Measurements from ENCODE around the gene MYBBP1A.
A peak's percentile ranks its signal among the peaks of the same experiment; 100 is the strongest.
"Not testable (repeated sequence)": the region's sequence is repeated elsewhere in the genome, so short reads cannot be mapped to it uniquely, and the experiment has no call there.

MYBBP1A gene, protein sequence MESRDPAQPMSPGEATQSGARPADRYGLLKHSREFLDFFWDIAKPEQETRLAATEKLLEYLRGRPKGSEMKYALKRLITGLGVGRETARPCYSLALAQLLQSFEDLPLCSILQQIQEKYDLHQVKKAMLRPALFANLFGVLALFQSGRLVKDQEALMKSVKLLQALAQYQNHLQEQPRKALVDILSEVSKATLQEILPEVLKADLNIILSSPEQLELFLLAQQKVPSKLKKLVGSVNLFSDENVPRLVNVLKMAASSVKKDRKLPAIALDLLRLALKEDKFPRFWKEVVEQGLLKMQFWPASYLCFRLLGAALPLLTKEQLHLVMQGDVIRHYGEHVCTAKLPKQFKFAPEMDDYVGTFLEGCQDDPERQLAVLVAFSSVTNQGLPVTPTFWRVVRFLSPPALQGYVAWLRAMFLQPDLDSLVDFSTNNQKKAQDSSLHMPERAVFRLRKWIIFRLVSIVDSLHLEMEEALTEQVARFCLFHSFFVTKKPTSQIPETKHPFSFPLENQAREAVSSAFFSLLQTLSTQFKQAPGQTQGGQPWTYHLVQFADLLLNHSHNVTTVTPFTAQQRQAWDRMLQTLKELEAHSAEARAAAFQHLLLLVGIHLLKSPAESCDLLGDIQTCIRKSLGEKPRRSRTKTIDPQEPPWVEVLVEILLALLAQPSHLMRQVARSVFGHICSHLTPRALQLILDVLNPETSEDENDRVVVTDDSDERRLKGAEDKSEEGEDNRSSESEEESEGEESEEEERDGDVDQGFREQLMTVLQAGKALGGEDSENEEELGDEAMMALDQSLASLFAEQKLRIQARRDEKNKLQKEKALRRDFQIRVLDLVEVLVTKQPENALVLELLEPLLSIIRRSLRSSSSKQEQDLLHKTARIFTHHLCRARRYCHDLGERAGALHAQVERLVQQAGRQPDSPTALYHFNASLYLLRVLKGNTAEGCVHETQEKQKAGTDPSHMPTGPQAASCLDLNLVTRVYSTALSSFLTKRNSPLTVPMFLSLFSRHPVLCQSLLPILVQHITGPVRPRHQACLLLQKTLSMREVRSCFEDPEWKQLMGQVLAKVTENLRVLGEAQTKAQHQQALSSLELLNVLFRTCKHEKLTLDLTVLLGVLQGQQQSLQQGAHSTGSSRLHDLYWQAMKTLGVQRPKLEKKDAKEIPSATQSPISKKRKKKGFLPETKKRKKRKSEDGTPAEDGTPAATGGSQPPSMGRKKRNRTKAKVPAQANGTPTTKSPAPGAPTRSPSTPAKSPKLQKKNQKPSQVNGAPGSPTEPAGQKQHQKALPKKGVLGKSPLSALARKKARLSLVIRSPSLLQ (N-terminal part only)

DNA sequence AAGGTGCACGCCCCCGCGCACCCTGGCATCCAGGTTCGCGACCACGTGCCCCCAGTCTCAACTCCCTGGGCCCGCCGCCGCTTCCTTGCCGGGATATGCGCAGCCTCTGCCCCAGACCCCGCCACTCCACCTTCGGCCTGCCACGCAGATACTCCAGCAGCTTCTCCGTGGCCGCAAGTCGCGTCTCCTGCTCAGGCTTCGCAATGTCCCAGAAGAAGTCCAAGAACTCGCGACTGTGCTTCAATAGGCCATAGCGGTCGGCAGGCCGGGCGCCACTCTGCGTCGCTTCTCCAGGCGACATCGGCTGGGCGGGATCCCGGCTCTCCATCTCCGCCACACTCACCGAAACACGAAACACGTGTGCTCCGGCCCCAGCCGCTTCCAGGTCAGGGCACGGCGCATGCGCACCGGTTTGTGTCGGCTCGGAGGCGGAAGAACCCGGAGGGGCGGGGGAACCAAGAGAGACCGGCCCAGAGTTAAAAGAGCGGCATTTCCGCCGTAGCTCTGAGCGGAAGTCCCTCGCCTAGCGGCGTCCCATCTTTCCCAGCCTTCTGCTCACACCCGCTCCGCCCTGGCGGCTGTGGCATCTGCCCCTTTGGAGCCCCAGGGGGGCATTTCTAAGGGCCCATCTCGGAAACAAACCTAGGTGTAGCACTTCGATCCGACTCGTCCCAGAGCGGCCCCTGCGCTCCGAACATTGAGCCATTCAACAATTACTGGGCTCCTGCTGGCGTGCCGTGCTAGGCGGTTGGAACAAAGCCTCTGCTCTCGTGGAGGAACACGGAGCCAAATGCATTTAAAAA is at the start of gene MYBBP1A:
Gene MYBBP1A (minus strand): TSS at position 388 of the 803 bp plus-strand sequence. CDS start 60 bp downstream, at position 328.
- DNase-seq, result peak; percentile 96

GRCh38 chr17:4604736-4605135 is 49.6 kb upstream of the MYBBP1A start:
- DNase-seq, result not testable (repeated sequence)

DNA sequence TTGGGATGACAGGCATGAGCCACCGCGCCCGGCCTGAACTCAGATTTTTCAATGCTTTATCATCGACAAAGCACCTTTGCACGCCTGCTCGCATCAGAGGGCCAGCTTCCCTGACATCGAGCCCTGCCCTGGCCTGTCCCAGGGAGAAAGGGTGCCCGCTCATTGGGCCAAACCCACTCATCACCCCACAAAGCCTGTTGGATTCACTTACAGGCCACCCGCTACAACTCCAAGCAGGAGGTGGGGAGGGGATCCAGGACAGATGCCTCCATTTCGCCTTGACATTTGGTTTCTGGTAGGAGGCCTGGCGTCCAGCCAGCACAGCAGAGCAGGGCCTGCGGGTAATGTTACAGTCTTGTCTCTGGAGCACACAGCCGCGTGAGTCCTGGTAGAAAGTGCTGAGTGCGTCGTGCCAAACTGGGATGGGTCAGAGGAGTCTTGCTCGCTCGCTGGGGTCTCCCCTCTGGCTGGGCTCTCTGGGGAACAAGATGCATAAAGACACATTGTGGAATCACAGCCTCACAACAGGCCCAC is 49.0 kb upstream of the MYBBP1A start:
- no peak for DNase-seq

- no peak for DNase-seq
Measured at GRCh38 chr17:4602041-4602440, 46.9 kb upstream of the MYBBP1A start.

DNA sequence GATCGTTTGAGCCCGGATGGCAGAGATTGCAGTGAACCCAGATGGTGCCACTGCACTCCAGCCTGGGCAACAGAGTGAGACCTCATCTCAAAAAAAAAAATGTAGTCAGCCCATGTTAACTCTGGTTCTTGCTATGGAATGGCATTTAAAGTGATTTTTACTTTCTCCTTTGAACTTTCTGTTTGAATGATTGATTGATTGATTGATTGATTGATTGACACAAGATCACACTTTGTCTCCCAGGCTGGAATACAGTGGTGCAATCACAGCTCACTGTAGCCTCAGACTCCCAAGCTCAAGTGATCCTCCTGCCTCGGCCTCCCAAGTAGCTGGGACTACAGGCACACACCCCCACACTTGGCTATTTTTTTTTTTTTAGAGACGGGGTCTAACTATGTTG is 46.1 kb upstream of the MYBBP1A start:
- no peak for DNase-seq

DNA sequence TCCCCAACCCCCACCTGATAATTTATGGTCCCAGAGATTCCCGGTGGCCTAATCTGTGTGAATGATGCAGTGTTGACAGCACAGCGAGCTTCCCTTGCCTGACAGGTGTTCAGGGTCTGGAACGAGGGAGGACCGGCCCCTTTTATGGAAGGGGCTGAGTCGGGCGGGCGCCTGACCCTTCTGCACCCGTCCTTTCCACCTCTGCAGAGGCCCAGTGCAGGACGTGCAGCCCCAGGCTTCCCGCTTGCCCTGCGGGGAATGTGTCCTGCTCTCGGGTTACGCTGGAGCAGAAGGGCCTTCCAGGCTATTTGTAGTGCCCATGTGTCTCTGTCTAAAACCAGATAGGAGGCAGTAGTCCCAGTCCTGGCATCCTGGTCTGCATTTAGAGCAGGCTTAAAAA is 45.4 kb upstream of the MYBBP1A start:
- DNase-seq, result peak; percentile 51

DNA sequence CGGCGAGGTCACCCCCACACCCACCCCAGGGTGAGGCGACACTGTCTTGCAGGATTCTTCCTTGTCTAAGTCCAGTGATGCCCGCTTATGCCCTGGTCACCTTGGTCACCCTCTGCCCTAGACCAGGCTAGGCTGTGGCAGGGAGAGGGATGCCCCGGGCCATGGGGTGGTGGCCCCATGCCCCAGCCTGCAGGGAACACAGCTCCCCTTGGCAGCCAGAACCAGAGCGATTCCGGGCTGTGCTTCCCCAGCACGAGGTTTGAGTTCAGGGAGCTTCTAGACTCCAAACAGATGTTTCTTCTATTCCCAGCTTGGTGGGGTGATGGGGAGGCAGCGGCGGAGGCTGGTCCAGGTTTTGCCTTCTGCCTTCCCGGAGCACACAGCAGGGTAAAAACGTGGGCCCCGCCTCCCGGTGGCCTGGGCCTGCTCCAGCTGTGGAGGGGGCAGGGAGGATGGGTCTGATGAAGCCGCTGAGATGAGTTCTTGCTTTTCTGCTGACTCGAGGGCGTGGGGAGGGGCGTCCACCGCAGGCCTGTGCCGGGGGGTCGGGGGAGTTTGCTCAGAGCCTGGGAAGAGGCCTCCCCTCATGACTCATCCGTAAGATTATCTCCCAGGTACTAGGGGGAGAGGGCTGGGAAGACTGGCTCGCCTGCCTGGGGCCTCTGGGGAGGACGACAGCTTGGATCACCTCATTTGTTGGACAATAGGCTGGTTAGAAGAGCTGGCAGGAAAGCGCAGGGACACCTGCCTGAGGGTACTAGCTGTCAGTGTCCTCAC is 44.5 kb upstream of the MYBBP1A start:
- peak; percentile 64 for DNase-seq

DNA sequence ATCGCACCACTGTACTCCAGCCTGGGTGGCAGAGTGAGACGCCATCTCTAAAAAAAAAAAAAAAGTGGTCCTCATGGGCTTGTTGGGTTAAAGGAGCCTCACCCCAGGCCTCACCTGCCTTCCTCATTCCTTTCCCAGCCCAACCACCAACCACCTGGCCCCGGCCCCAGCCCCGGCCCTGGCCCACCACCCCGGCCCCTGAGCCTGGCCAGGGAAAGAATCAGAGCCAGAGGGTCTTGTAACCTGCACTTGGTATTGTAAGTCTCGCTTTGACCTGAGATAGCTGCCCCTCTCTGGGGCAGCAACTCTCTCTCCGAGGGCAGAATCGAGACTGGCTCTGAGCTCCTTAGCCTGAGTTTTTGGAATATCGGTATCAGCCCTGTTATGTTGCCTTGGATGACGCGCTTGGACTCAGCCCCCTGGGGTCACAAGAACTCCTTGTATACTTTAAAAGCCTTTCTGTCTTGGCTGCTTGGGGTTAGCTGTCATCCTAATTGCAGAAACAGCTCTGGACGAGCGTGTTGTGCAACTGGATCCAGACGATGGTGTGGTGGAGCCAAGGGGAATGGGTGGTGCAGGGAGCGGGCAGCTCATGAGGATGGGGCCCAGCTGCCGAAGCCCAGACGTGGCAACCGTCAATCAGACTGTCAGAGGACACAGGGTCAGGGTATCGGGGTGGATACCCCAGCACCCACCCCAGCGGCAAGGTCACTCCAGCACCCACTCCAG is 43.8 kb upstream of the MYBBP1A start:
- DNase-seq, result peak; percentile 64

DNA sequence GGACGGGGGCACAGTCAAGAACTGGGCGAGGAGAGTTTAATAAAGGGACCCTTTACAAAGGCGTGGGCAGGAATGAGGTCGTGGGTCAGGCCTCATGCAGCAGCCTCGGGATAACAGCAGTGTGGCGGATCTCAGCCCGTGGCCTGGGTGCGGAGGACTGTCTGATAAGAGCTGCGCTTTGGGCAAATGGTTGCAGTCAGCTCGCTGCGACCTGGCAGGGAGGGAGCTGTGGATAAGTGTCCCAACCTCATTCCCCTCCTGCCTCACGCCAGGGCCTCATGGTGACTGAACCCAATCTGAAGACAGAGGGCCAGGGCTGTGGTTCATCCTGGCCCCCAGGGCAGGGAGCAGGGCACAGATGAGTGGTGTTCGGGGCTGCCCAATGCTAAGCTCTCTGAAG is 42.8 kb upstream of the MYBBP1A start:
- DNase-seq, result no peak

DNA sequence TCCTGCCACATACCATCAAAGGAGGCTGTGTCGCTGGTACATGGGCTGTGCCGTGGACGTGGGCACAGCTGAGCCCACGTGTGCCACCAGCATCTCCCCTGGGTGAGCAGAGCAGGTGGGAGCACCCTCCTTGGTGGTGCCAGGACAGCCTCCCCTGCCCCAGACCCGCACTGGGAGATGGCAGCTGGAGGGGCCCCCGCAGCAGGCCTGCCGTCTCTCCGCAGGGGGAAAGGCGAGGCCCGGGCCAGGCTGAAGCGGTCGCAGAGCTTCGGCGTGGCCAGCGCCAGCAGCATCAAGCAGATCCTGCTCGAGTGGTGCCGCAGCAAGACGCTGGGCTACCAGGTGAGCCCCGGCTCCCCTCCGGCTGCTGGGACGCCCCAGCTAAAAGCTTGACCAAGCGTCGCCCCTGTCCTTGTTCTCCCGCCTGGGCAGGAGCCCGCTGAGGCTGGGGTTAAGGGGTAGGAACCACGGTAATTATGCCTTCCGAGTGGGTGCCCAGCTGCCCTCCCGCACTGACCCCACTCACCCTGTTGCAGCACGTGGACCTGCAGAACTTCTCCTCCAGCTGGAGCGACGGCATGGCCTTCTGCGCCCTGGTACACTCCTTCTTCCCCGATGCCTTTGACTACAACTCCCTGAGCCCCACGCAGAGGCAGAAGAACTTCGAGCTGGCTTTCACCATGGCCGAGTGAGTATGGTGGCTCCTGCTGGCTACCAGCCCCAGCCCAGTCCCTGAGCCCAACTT is 41.6 kb upstream of the MYBBP1A start:
- no peak for DNase-seq

DNA sequence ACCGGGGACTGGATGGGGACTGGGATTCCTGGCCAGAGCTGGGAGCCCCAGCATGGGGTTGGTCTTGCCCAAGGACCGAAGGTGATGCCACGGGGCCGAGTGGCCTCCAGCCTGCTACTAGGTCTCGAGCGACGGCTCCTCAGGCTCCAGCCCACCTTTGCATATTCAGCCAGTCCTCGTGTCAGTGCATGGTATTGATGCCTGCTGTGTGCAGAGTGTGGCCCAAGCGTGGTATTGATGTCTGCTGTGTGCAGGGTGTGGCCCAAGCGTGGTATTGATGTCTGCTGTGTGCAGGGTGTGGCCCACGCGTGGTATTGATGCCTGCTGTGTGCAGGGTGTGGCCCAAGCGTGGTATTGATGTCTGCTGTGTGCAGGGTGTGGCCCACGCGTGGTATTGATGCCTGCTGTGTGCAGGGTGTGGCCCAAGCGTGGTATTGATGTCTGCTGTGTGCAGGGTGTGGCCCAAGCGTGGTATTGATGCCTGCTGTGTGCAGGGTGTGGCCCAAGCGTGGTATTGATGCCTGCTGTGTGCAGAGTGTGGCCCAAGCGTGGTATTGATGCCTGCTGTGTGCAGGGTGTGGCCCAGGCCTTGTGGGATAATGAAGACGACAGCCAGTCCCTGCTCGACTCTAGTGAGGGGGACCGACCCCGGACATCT is 40.6 kb upstream of the MYBBP1A start:
- not testable (repeated sequence) for DNase-seq

DNA sequence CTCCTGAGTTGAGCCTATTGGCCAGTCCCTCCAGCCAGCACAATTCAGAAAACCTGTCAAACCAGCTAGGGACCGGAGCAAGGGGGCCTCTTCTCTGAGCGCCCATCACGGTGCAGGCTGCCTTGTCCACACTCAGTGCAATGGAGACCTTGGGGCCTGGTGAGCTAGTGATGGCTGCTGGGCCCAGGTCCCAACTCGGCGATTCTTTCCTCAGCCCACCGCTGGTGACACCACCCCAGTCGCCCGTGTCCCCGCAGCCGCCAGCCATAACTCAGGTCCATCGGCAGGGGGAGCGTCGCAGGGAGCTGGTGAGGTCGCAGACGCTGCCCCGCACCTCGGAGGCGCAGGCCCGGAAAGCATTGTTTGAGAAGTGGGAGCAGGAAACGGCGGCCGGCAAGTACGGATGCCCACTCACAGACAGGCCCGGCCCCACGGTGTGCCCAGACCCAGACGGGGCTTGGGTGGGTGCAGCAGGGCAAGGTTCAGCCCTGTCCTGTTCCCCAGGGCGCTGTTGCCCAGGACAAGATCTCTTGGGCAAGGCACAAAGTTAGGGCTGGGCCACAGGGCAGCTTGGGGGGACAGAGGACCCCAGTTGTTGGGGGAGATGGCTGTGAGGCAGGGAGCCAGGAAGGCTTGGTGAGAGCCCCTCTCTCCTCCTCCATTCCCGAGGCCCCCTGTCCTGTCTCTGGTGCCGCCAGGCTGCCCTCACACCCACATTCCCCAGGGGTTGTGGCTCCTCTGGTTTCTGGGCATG is 39.9 kb upstream of the MYBBP1A start:
- peak; percentile 80 for DNase-seq

DNA sequence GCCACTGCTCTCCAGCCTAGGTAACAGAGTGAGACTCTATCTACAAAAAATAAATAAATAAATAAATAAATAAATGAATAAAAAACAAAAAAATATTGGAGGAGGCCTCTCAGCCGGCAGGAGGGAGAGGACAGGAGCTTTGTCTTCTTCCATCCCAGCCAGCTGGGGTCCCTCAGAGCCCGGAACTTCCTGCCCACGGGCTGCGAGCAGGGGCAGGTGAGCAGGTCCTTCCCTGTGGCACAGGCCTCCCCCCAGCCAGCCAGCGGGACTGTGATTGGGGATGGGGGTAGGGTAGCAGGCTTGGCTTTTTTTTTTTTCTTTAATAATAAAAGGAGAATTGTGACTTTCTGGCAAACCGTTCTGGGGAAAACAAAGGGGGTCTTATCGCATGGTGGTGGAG is 39.2 kb upstream of the MYBBP1A start:
- no peak for DNase-seq

DNA sequence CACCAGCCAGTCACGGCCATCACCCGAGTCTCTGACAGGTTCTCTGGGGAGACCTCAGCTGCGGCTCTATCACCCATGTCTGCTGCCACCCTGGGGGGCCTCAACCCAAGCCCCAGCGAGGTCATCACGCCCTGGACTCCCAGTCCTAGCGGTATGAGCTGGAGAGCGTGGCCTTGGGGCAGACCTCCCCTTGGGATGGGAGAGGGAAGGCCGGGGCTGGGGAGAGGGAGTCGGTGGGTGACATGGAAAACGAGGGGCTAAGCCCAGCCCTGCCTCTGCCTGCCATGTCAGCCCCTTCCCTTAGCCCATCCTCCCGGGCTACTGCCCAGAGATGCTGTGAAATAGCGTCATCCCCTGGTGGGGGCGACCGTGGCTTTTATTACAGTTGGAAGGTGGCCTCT is 37.8 kb upstream of the MYBBP1A start:
- no peak for DNase-seq

DNA sequence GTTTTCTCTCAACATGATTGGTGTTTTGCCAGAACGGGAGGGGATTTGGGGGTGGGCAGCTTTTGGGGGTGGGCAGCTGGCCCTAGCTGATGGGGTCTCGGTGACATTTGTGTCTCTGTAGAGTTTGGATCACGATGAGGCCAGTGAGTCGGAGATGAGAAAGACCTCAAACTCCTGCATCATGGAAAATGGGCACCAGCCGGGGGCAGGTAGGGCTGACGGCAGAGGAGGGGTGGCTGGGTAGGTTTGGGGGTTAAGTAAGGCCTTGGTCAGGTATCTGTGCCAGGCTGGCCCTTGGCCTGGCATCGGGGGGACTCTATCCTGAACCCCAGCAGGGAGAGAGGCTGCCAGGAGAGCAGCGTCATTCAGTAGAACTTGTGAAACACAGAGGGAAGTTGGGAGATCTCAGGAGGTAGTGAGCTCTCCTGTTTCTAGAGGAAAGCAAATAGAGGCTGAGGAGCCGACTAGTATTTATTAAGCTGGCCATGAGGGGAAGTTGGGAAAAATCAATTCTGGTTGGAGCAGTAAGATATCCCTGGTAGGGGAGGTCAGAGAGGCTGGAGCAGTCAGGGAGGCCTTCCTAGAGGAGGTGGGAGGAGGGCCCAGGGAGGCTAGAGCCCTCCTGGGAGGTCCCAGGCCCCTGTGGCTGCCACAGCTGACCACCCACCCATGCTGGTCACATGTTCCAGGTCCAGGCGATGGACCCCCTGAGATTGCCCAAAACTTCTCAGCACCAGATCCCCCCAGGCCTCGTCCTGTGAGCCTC is 37.2 kb upstream of the MYBBP1A start:
- no peak for DNase-seq

DNA sequence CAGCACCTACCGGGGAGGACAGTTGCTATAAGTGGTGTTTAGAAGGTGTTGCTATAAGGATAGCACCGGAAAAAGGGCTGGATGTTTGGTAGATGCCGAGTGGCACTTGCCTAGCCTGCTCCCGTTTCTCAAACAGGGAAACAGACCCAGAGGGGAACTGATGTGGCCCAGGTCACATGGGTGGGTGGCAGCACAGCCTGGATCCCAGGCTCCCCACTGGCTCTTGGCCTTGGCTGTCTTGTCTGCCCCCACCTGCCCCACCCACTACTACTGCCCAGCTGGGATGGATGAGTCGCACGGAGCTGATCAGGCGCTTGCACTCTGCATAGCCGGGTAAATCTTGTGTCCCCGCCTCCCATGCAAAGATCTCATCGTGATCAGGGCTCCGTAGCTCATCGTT is 36.3 kb upstream of the MYBBP1A start:
- DNase-seq, result no peak

DNA sequence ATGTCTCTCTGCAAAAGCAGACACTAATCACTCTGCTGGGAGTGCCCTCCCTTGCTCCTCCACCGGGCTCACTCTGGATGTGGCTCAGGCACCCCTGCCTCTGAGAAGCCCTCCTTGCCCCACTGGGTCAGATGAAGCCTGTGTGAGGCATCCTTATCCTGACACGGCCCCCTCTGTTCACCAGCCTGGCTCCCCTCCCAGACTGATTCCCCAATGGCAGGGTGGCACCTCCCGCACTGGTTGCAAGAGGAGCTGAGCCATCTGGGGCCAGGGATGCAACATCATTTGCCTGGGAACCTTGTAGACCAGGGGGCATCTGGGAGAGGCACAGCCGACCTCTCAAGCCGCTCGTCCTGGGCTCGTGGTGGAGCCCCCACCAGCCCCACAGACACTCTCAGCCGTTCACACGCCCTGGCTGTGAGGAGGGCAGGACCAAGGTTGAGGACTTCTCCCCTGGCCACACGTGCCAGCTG is 35.8 kb upstream of the MYBBP1A start:
- DNase-seq, result no peak

All from retina (tissue), 1 donor.